GM23248 (cell line): ENCODE results near the gene SNX25.

ENCODE experiments used
- EZH2 ChIP-seq: fragments of 200-600 bp; sonication (generic); IDR thresholded peaks from 2 replicates; pipeline ENCODE4 v1.6.1; 2018; ENCODE audit warnings: antibody characterized with exemption, mild to moderate bottlenecking; ENCODE audit not compliant: insufficient read depth, poor library complexity, severe bottlenecking
- EZH2phosphoT487 ChIP-seq: fragments of 200-600 bp; sonication (generic); IDR thresholded peaks from 2 replicates; pipeline ENCODE4 v1.6.1; 2018; ENCODE audit warnings: antibody characterized with exemption, moderate library complexity, mild to moderate bottlenecking, low read depth; ENCODE audit not compliant: insufficient read depth

DNA sequence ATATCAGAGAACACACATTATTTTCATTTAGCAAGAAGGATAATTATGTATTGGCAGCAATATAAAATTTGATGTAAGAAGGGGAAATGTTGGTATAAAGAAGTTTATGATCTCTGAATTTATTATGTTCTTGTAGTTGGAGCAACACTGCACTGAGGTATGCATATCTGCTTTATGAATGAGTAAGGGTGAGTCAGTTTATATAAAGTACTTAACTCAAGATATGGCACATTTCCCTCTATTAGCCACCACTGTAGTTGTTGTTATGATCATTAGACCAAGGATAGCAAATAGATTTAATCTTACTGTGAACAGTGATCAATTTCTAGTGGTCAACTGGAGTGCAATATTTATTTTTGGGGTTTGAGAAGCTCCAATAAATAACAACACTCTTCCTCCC, 66.6 kb downstream of the SNX25 start:
- TF ChIP-seq EZH2phosphoT487 = no peak
- TF ChIP-seq EZH2 = no peak
